OCI-LY7 (cell line): Measurements from ENCODE around the gene CPXM1. TPM values are rescaled to one million over a fixed set of nuclear protein-coding genes. Genes with fewer than 3 reads are reported as not detected.

Source experiments
- BruUV-seq: library from RNA; stranded (reverse); fragments of 400-500 nt; replicated peaks from 2 replicates; lab custom pipeline; 2021; lab: Mats Ljungman, UMichigan
- CTCF ChIA-PET: fragments of 300-600 bp; sonication (Branson Sonifier 250); formaldehyde crosslinking; loops from one replicate; lab custom pipeline; 2022; ENCODE audit warnings: antibody characterized with exemption; ENCODE audit not compliant: unreplicated experiment; lab: Charles Lee
- POLR2A ChIA-PET: fragments of 300-600 bp; sonication (Branson Sonifier 250); formaldehyde crosslinking; loops from one replicate; lab custom pipeline; 2022; ENCODE audit warnings: antibody characterized with exemption; lab: Charles Lee
- DNase-seq: peaks from one replicate; pipeline ENCODE4 v3.0.0-alpha.2; 2015; ENCODE audit warnings: low spot score
- H2AFZ ChIP-seq: fragments of 200-600 bp; sonication (generic), shearing (Covaris generic); 2 replicates; pipeline ENCODE4 v1.6.1; 2014; ENCODE audit warnings: mild to moderate bottlenecking, antibody characterized with exemption, low read length, moderate library complexity
- H3K27ac ChIP-seq: fragments of 200-600 bp; sonication (generic); 2 replicates; pipeline ENCODE4 v1.5.1; 2014; ENCODE audit warnings: mixed run types, low read depth, mild to moderate bottlenecking, moderate library complexity, low read length, inconsistent platforms; ENCODE audit not compliant: poor library complexity, severe bottlenecking
- H3K36me3 ChIP-seq: fragments of 200-600 bp; sonication (generic); 2 replicates; pipeline ENCODE4 v1.6.1; 2014; ENCODE audit warnings: mild to moderate bottlenecking, antibody characterized with exemption, low read length, moderate library complexity, mixed read lengths; ENCODE audit not compliant: insufficient read depth
- H3K4me1 ChIP-seq: fragments of 200-600 bp; sonication (generic); 2 replicates; pipeline ENCODE4 v1.5.1; 2014; ENCODE audit warnings: mild to moderate bottlenecking, low read length; ENCODE audit not compliant: insufficient read depth, poor library complexity, severe bottlenecking
- H3K4me2 ChIP-seq: fragments of 200-600 bp; sonication (generic); 2 replicates; pipeline ENCODE4 v1.6.1; 2014; ENCODE audit warnings: mild to moderate bottlenecking, low read length
- H3K4me3 ChIP-seq: fragments of 200-600 bp; sonication (generic); 2 replicates; pipeline ENCODE4 v1.5.1; 2014; ENCODE audit warnings: mild to moderate bottlenecking, low read depth, low read length; ENCODE audit not compliant: poor library complexity, severe bottlenecking
- H3K79me2 ChIP-seq: fragments of 200-600 bp; sonication (generic); 2 replicates; pipeline ENCODE4 v1.6.1; 2016; ENCODE audit warnings: low read depth, mild to moderate bottlenecking, low read length, moderate library complexity, mixed read lengths; ENCODE audit not compliant: insufficient read depth
- H3K9me2 ChIP-seq: fragments of 200-600 bp; sonication (generic); 2 replicates; pipeline ENCODE4 v1.6.1; 2016; ENCODE audit warnings: mild to moderate bottlenecking, low read length, mixed read lengths; ENCODE audit not compliant: insufficient read depth
- H3K9me3 ChIP-seq: fragments of 200-600 bp; sonication (generic); 2 replicates; pipeline ENCODE4 v1.6.1; 2014; ENCODE audit warnings: mild to moderate bottlenecking, mixed run types, low read length, mixed read lengths
- H4K20me1 ChIP-seq: fragments of 200-600 bp; sonication (generic); 2 replicates; pipeline ENCODE4 v1.6.1; 2014; ENCODE audit warnings: mild to moderate bottlenecking, antibody characterized with exemption, low read length, moderate library complexity, mixed read lengths; ENCODE audit not compliant: insufficient read depth
- CTCF ChIP-seq: fragments of 200-600 bp; sonication (generic); conservative IDR thresholded peaks from 2 replicates; pipeline ENCODE4 v1.5.1; 2014; ENCODE audit warnings: mild to moderate bottlenecking, antibody characterized with exemption, low read length, moderate library complexity, mixed read lengths
- EZH2phosphoT487 ChIP-seq: fragments of 200-600 bp; sonication (generic); IDR thresholded peaks from 2 replicates; pipeline ENCODE4 v1.6.1; 2018; ENCODE audit warnings: low read depth, borderline replicate concordance, mild to moderate bottlenecking, mixed run types, antibody characterized with exemption, low read length, moderate library complexity, mixed read lengths
- intact Hi-C: fragments of 100-400 bp; cut with micrococcal nuclease; formaldehyde crosslinking; loops from one replicate; pipeline ENCODE4 v1.10.0; 2022; ENCODE audit not compliant: unreplicated experiment
- total RNA-seq, 2 experiments: library from RNA; depleted of rRNA in 1 of 2; stranded (reverse); fragments of >200 nt in 1 of 2; shearing (Covaris generic) in 1 of 2; gene quantifications; 2 replicates each; pipeline ENCODE4 v1.2.3, GENCODE V29; 2014 to 2022

Gene CPXM1
- total RNA-seq, 2 experiments from 2014 or later: not detected

DNA sequence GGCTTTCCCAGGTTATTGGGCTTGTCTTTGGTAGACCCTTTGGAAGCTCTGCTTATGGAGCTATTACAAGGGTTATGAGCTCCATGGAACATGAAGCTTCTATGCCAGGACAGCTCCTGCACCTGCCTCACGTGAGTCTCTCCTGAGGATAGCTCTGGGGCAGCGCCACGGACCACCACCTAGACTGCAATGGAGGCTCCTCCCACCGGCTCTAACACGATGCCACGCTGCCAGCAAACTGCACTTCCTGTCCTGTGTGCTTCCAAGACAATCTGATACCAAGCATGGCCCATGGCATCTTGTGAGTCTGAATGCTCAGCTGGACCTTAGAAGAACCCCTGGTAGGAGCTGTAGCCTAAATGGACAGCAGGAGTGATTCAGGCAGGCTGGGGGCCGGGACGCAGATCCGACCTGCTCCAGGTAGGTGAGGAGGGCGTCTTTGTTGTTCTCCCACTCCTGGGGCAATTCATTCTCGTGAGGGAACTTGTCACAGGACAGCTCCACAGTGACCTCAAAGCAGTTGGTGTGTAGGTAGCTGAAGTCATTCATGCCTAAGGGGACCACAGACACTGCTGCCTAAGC lies 5.5 kb downstream of the CPXM1 start:
- no peak overlapping the region for H2AFZ ChIP-seq
- no TSS peak for BruUV-seq
- no peak overlapping the region for H3K27ac ChIP-seq
- no peak overlapping the region for H3K4me2 ChIP-seq
- H3K9me2 ChIP-seq: no peaks in the 10 kb centered on the region
- TF ChIP-seq EZH2phosphoT487 (no peak), CTCF (no peak)
- no peaks in the 10 kb centered on the region for H3K9me3 ChIP-seq
- no peak overlapping the region for H3K4me3 ChIP-seq
- ChIA-PET CTCF (no interaction called here), POLR2A (no interaction called here)
- H4K20me1 ChIP-seq: no peaks in the 10 kb centered on the region; the same call in 1 of the 2 replicates
- no peaks in the 10 kb centered on the region for H3K79me2 ChIP-seq
- H3K36me3 ChIP-seq: no peaks in the 10 kb centered on the region
- no peaks in the 10 kb centered on the region for H3K4me1 ChIP-seq
- no peak for DNase-seq
- intact Hi-C loops: no loop called here

- H2AFZ ChIP-seq: no peak overlapping the region
- no peaks in the 10 kb centered on the region; the same call in 1 of the 2 replicates for H4K20me1 ChIP-seq
- CTCF ChIA-PET: no interaction called here
- no peaks in the 10 kb centered on the region for H3K36me3 ChIP-seq
- BruUV-seq: no TSS peak
- H3K9me2 ChIP-seq: no peaks in the 10 kb centered on the region
- H3K79me2 ChIP-seq: no peaks in the 10 kb centered on the region
- H3K9me3 ChIP-seq: no peaks in the 10 kb centered on the region
- POLR2A ChIA-PET: no interaction called here
- H3K4me1 ChIP-seq: no peaks in the 10 kb centered on the region
- intact Hi-C loops: no loop called here
- no peak overlapping the region for H3K27ac ChIP-seq
- H3K4me3 ChIP-seq: no peak overlapping the region
- no peak for DNase-seq
- TF ChIP-seq CTCF: no peak
- TF ChIP-seq EZH2phosphoT487: no peak
- no peak overlapping the region for H3K4me2 ChIP-seq
Observed at GRCh38 chr20:2794202-2794748, 6.2 kb downstream of the CPXM1 start.

DNA sequence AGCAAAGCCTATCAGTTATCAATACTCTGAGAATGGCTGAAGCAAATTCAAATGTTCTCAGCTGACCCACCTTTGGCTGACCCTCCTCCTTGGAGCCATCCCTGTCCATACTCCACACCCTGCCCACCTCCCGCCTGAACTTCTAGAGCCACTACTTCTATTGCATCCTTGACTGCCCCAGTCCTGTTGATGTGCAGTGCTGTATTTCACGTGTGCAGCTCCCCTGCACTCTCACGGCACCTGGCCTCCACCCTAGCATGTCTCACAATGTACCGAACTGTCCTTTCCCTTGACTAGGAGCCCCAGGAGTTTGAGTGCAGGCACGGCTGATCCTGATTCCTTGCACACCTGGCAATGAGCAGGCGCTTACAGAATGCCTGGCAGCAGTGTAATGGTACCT lies 7.0 kb downstream of the CPXM1 start:
- DNase-seq: no peak
- POLR2A ChIA-PET: interaction anchor here (0.5 kb wide), 1 partner anchor 1352 kb away, joined by 3 read pairs; no protein-coding TSS in a partner anchor
- H2AFZ ChIP-seq: no peak overlapping the region

More for the DNA sequence above, 7.0 kb downstream of the CPXM1 start:
- no peak for TF ChIP-seq EZH2phosphoT487
- TF ChIP-seq CTCF: no peak
- Histone ChIP-seq H3K27ac (no peak overlapping the region), H3K9me2 (no peaks in the 10 kb centered on the region), H3K4me2 (no peak overlapping the region), H3K79me2 (no peaks in the 10 kb centered on the region), H3K4me1 (no peaks in the 10 kb centered on the region), H3K36me3 (no peaks in the 10 kb centered on the region), H3K9me3 (no peaks in the 10 kb centered on the region), H3K4me3 (no peak overlapping the region), H4K20me1 (no peaks in the 10 kb centered on the region; the same call in 1 of the 2 replicates)
- CTCF ChIA-PET: no interaction called here
- intact Hi-C loops: no loop called here
- BruUV-seq: no TSS peak
